Adrenal gland (tissue), 5 donors: ENCODE data around the gene ADAMTS12.

Experiments used
- CTCF ChIP-seq, 6 experiments: fragments of 450-650 bp in 4 of 6; fragments of 200-600 bp in 2 of 6; sonication (generic) in 1 of 6; IDR thresholded peaks; 1 replicate in 5 of 6; 2 replicates in 1 of 6; pipeline versions ENCODE4 v1.5.1 to v1.8.0; 2016 to 2021; ENCODE audit warnings: antibody characterized with exemption in 6 of 6, mild to moderate bottlenecking in 2 of 6, moderate library complexity in 1 of 6
- POLR2A ChIP-seq, 2 donors: fragments of 450-650 bp; IDR thresholded peaks; one replicate each; pipeline ENCODE4 v1.6.1; 2017; ENCODE audit warnings: antibody characterized with exemption in 2 of 2, mild to moderate bottlenecking in 2 of 2, moderate library complexity in 1 of 2
- donor health status: DM: no; HTN: no; CAD: no.

- TF ChIP-seq CTCF (IDR thresholded peaks at IDR 0.05) (no peak), POLR2A (IDR thresholded peaks at IDR 0.05) (no peak)
Observed at GRCh38 chr5:33474004-33474403, 417.8 kb downstream of the ADAMTS12 start.
